Progenitor cell of endocrine pancreas (in vitro differentiated cells): ENCODE measurements around the gene RUNX1. TPM values are rescaled to one million over a fixed set of nuclear protein-coding genes. Genes with fewer than 3 reads are reported as not detected.

Experiments
- DNase-seq: peaks from one replicate; pipeline ENCODE4 v3.0.0; 2021; ENCODE audit warnings: low spot score; ENCODE audit not compliant: unreplicated experiment
- H3K27ac Mint-ChIP-seq: 2 replicates; pipeline ENCODE4 v1.8.0; 2021; ENCODE audit warnings: mild to moderate bottlenecking, moderate library complexity, mixed read lengths
- H3K27me3 Mint-ChIP-seq: 2 replicates; pipeline ENCODE4 v1.8.0; 2021; ENCODE audit warnings: mixed read lengths
- H3K36me3 Mint-ChIP-seq: 2 replicates; pipeline ENCODE4 v1.8.0; 2022; ENCODE audit warnings: mixed read lengths; ENCODE audit not compliant: insufficient read depth
- H3K4me1 Mint-ChIP-seq: 2 replicates; pipeline ENCODE4 v1.8.0; 2021; ENCODE audit warnings: low read depth, mixed read lengths
- H3K4me3 Mint-ChIP-seq: 2 replicates; pipeline ENCODE4 v1.8.0; 2021; ENCODE audit warnings: low read depth, mild to moderate bottlenecking, moderate library complexity, mixed read lengths
- H3K9me3 Mint-ChIP-seq: 2 replicates; pipeline ENCODE4 v1.8.0; 2021; ENCODE audit warnings: low read depth, mixed read lengths
- CTCF ChIP-seq: fragments of 200-600 bp; sonication (generic); IDR thresholded peaks from one replicate; pipeline ENCODE4 v1.5.0; 2021; ENCODE audit warnings: antibody characterized with exemption, mild to moderate bottlenecking; ENCODE audit not compliant: unreplicated experiment
- total RNA-seq: library from RNA; stranded (reverse); gene quantifications from 2 replicates; pipeline ENCODE4 v1.2.1, GENCODE V29; 2021

Gene RUNX1
- total RNA-seq, 1 donor from 2014 or later: 7.1 TPM

GRCh38 chr21:34935898-34936297 lies 113.2 kb downstream of the RUNX1 start:
- TF ChIP-seq CTCF: no peak
- Mint-ChIP-seq H3K36me3 (no peaks in the 10 kb centered on the region), H3K27me3 (peaks cover 14% of the 10 kb centered on the region), H3K4me3 (no peak overlapping the region), H3K9me3 (no peaks in the 10 kb centered on the region), H3K4me1 (peaks cover 13% of the 10 kb centered on the region), H3K27ac (no peak overlapping the region)
- DNase-seq: no peak

GRCh38 chr21:34935452-34935851 lies 113.7 kb downstream of the RUNX1 start:
- Mint-ChIP-seq H3K36me3 (no peaks in the 10 kb centered on the region), H3K27ac (no peak overlapping the region), H3K27me3 (peaks cover 10% of the 10 kb centered on the region), H3K9me3 (no peaks in the 10 kb centered on the region), H3K4me3 (no peak overlapping the region), H3K4me1 (peaks cover 13% of the 10 kb centered on the region)
- TF ChIP-seq CTCF: no peak
- DNase-seq: no peak

- Mint-ChIP-seq H3K4me3 (no peak overlapping the region), H3K27ac (no peak overlapping the region), H3K27me3 (peaks cover 10% of the 10 kb centered on the region), H3K36me3 (no peaks in the 10 kb centered on the region), H3K4me1 (peaks cover 13% of the 10 kb centered on the region), H3K9me3 (no peaks in the 10 kb centered on the region)
- no peak for TF ChIP-seq CTCF
- DNase-seq: no peak
Measured at GRCh38 chr21:34934350-34934749, 114.8 kb downstream of the RUNX1 start.

- H3K9me3 Mint-ChIP-seq: no peaks in the 10 kb centered on the region
- no peak for TF ChIP-seq CTCF
- peaks cover 14% of the 10 kb centered on the region for H3K4me1 Mint-ChIP-seq
- H3K27me3 Mint-ChIP-seq: peaks cover 10% of the 10 kb centered on the region
- no peak overlapping the region for H3K4me3 Mint-ChIP-seq
- DNase-seq: no peak
- no peak overlapping the region for H3K27ac Mint-ChIP-seq
- no peaks in the 10 kb centered on the region for H3K36me3 Mint-ChIP-seq
Measured at GRCh38 chr21:34933609-34934335, 115.3 kb downstream of the RUNX1 start.

GRCh38 chr21:34932233-34932632 lies 116.9 kb downstream of the RUNX1 start:
- Mint-ChIP-seq H3K27me3 (peaks cover 10% of the 10 kb centered on the region), H3K27ac (no peak overlapping the region)

More at GRCh38 chr21:34932233-34932632, 116.9 kb downstream of the RUNX1 start:
- Mint-ChIP-seq H3K4me1 (peaks cover 8% of the 10 kb centered on the region), H3K4me3 (no peak overlapping the region), H3K9me3 (no peaks in the 10 kb centered on the region), H3K36me3 (no peaks in the 10 kb centered on the region)
- DNase-seq: no peak
- no peak for TF ChIP-seq CTCF
